ENCODE results near the gene SPAG9.

The SPAG9 gene

GRCh38 chr17:51029568-51030463 is 90.9 kb downstream of the SPAG9 start:
- DNase-seq, result no peak

- DNase-seq, result no peak
Observed at GRCh38 chr17:51029142-51029541, 91.5 kb downstream of the SPAG9 start.

- DNase-seq, result no peak
Observed at GRCh38 chr17:51028176-51028863, 92.3 kb downstream of the SPAG9 start.

GRCh38 chr17:51018541-51018940 is 102.1 kb downstream of the SPAG9 start:
- no peak for DNase-seq

- DNase-seq, result no peak
Observed at GRCh38 chr17:51017270-51017669, 103.4 kb downstream of the SPAG9 start.

GRCh38 chr17:51016099-51016498 is 104.6 kb downstream of the SPAG9 start:
- DNase-seq, result no peak

GRCh38 chr17:51015145-51015558 is 105.5 kb downstream of the SPAG9 start:
- DNase-seq, result no peak

GRCh38 chr17:51014129-51014528 is 106.5 kb downstream of the SPAG9 start:
- no peak for DNase-seq

- DNase-seq, result no peak
Observed at GRCh38 chr17:51013322-51013721, 107.3 kb downstream of the SPAG9 start.

GRCh38 chr17:51012538-51012937 is 108.1 kb downstream of the SPAG9 start:
- DNase-seq, result no peak

GRCh38 chr17:51010173-51010675 is 110.4 kb downstream of the SPAG9 start:
- no peak for DNase-seq

- DNase-seq, result no peak
Observed at GRCh38 chr17:51006601-51007000, 114.1 kb downstream of the SPAG9 start.

GRCh38 chr17:51005768-51006167 is 114.9 kb downstream of the SPAG9 start:
- DNase-seq, result no peak

GRCh38 chr17:51004249-51004648 is 116.4 kb downstream of the SPAG9 start:
- DNase-seq, result no peak

- DNase-seq, result no peak
Observed at GRCh38 chr17:51000835-51001638, 119.6 kb downstream of the SPAG9 start.

- no peak for DNase-seq
Observed at GRCh38 chr17:50995668-50996067, 125.0 kb downstream of the SPAG9 start.

- no peak for DNase-seq
Observed at GRCh38 chr17:50993544-50993943, 127.1 kb downstream of the SPAG9 start.

- no peak for DNase-seq
Observed at GRCh38 chr17:50989149-50989548, 131.5 kb downstream of the SPAG9 start.

- no peak for DNase-seq
Observed at GRCh38 chr17:50988427-50988826, 132.2 kb downstream of the SPAG9 start.

GRCh38 chr17:50986989-50987660 is 133.5 kb downstream of the SPAG9 start:
- DNase-seq, result no peak

GRCh38 chr17:50981279-50981678 is 139.4 kb downstream of the SPAG9 start:
- no peak for DNase-seq

- no peak for DNase-seq
Observed at GRCh38 chr17:50979524-50979927, 141.1 kb downstream of the SPAG9 start.
